ENCODE measurements around the gene EFCAB12.
"Not testable (repeated sequence)": the region's sequence is repeated elsewhere in the genome, so short reads cannot be mapped to it uniquely, and the experiment has no call there.

The EFCAB12 gene

DNA sequence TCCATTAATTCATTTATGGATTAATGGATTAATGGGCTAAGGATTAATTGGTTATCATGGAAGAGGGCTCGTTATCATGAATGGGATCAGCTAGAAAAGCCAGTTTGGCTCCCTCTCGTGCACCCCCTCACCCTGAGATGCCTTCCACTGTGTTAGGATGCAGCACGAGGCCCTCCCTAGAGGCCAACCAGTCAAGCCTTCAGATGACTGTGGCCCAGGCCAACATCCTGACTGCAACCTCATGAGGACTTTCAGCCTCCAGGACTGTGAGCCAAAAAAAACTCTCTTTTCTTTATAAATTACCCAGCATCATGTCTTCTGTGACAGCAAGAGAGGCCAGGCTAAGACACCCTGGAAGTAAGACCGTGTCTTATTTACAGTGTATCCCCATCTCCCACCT lies 9.0 kb downstream of the EFCAB12 start:
- no peak for DNase-seq (ENCODE audit: low spot score)

DNA sequence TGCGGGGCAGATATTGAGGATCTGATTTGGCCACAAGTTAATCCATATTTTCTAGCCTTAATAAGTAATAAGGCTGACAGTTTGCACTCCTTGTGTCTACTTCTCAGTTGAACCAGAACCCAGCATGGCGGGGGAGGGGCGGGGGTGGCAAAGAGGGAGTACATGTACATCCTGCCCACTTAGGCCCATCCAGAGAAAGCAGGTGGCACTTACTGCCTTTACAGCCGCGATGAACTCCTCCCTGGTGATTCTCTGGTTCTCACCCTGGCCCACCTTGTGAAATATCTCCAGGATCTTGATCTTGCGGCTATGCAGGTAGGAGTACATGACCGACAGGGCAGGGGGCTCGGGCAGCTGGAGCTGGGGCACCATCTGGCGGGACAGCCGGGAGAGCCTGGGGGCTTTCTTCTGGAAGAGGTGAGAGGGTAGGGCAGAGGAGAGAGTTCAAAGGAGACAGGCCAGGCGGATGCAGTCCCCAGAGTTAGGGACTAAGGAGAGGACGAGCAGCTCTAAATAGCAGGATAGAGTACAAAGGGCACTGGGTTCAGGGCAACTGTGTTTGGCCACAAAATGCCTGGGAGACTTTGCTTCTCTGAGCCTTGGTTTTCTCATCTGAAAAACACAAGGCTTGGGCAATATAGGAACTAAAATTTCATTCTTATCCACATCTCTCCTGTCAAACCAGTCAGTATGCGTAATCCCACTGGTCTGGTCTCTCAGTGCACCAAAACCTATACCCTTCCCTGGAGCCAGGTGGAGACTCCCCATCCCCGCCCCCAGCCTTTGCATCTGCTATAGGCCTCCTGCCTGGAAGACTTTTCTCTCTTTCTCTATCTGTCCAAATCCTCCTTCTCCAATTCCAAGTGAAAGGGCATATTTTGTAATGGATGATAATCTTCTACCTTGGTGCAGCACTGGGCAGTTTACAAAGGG lies 10.1 kb downstream of the EFCAB12 start:
- no peak for DNase-seq (ENCODE audit: low spot score)

DNA sequence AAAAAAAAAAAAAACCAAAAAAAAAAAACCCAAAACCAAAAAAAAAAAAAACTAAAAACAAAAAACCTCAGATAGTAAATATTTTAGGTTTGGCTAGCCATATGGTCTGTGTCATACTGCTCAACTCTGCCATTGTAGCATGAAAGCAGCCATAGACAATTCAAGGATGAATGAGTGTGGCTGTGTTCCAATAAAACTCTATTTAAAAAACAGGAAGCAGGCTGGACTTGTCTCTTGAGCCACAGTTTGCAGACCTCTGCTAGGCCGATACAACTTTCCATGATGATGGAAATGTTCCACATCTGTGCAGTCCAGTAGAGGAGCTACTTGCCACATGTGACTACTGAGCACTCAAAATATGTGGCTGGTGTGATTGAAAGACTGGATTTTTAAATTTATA lies 11.1 kb downstream of the EFCAB12 start:
- DNase-seq (ENCODE audit: low spot score), result no peak

DNA sequence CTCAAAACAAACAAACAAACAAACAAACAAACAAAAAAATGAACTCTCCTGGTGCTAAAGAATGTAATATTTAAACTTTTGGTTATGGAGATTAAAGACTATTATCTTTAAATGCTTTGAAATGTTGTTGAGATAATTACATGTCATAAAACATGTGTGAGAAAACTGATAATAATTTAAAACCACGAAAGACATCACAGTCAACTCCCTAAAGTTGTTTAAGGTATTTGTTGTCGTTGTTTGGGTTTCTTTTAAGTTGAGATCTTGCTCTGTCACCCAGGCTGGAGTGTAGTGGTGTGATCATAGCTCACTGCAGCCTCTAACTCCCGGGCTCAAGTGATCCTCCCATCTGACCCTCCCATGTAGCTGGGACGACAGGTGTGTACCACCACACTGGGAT lies 12.0 kb downstream of the EFCAB12 start:
- no peak for DNase-seq (ENCODE audit: low spot score)

DNA sequence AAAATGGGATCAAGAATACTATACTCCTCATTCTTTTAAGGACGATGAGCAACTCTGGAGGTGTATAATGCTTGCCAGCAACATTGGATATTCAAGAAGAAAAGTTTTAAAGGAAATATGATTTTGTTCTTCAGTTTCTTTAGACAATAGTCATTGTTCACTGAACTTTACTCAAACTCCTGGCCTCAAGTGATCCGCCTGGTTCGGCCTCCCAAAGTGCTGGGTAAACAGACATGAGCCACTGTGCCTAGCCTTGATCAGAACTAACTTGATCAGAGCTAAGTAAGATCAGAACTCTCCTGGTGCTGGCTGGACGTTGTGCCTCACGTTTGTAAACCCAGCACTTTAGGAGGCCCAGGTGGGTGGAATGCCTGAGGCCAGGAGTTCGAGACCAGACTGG lies 12.6 kb downstream of the EFCAB12 start:
- DNase-seq (ENCODE audit: low spot score), result no peak

DNA sequence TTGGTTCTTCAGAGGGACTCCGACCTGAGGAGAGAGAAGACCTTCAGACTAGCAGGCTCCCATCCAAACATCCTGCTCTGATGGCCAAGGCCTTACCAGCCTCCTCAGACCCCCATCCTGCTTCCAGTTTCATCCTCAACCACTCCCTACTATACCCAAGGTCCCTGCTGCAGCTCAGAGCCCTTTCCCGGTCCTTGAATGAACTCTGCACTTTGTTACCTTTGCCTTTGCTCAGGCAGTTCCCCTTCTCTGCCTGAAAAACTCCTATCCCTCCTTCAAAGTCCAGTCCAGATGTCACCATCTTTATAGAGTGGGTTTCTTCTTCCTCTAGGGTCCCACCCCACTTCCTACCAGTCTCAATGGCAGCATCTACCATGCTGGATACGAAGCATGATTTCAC lies 13.1 kb downstream of the EFCAB12 start:
- DNase-seq (ENCODE audit: low spot score), result no peak

DNA sequence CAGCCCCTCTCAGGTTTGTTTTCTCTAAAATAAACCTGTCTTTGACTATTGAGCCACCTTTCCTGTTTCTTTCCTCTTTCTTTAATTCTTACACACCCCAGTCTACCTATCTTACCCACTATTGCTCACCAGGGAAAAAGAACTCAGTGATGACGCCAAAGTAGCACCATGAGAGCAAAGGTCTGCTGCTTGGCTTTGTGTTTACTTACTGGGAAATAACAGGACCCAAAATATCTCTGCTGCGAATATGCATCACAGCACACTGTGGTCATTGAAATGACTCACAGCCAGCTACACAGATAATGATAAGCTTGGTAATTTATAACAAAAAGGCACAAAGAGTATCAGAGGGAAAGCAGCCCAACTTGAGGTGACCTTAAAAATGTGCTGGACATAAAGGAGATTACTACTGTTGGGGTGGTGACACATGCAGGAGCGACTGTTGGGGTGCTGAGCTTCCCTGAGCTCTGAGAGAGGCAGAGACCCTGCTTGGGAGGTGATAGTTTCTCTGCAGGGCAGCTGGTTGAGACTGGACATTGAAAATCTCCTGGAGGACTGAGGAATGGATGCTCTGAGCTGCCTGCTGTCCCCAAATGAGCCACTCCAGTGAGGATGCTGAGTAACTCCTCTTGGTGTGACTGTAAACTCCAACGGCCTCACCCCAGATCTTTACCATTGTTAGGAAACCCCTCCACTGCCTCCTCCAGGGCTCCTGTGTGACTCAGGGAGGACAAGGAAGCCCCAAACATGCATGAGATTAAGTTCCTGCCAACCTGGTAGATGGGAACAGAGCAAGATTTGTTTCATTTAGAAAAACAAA lies 14.5 kb downstream of the EFCAB12 start:
- DNase-seq (ENCODE audit: low spot score), result peak; percentile 81

DNA sequence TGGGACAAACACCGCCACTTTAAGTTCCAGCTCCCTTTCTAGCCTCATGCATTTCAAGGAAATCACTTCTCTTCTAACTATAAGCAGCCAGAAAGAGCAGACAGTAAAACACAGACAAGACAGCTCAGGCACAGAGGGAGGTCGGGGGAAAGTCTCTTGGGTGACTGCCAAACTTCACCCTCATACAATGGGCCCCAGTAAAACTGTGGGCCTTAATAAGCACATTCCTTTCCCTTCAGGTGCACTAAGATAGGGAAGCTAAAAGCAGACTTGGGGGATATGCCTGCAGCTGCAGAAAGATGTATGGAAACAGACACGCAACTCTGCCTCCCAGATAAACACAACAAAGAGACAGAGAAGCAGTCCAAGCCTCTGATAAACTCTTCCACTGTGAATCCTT lies 15.2 kb downstream of the EFCAB12 start:
- not testable (repeated sequence) for DNase-seq (ENCODE audit: low spot score)

DNA sequence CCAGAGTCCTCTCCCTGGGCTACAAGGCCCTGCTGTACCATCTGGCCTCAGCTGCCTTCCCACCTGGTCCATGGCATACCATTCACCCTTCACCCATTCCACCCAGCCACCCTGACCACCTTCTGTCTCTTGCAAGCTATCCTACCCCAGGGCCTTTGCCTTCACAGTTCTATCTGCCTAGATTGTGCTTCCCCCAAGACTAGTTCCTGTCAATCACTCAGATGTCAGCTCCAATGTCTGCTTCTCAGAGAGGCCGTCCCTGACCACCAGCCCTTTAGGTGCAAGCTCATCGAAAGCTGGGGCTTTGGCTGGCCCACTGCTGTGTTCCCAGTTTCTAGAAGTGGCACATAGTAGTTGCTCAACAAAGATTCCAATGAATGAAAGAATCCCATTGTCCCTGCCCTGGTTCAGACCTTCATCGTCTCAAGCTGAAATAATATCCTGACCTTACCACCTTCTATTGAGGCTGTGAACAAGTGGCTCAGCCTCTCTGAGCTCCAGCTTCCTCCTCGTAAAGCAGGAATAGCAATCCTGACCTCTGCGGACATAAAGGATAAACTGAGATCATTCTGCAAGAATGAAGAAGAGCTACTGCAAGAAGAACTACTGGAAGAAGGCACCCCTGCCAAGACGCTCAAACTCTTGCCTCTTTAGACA lies 15.8 kb downstream of the EFCAB12 start:
- DNase-seq (ENCODE audit: low spot score), result no peak

DNA sequence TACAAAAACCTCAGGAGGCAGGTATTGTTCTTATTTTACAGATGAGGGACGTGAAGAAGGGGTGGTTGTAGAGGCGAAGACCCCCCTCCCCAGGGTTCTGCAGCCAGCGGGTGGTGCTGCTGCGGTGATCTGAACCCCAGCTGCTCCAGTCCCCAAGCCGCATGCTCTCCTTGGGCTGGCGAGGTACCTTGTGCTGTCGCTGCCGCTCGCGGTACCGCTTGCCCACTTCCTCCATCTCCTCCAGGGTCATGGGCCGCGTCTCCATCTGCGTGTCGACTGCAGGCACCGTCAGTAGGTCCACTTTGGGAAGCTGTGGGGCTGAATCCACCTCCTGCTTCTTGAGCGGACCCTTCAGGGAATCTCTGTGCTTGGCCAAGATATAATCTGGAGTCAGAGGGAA lies 17.5 kb downstream of the EFCAB12 start:
- no peak for DNase-seq (ENCODE audit: low spot score)

DNA sequence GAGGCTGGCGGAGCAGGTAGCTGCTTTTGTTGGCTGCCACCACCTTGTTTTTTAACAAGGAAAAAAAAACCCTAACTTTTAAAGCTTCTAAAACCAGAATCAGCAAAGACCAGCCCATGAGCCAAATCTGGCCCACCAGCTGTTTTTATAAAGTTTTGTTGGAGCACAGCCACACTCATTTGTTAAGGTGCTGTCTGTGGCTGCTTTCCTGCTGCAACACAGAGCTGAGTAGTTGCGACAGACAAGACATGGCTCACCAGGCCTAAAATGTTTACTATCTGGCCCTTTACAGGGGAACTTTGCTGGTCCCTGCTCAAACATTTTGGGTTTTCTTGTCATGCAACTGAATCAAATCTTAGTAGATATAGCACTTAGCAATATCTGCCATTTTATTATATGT lies 18.9 kb downstream of the EFCAB12 start:
- no peak for DNase-seq (ENCODE audit: low spot score)

DNA sequence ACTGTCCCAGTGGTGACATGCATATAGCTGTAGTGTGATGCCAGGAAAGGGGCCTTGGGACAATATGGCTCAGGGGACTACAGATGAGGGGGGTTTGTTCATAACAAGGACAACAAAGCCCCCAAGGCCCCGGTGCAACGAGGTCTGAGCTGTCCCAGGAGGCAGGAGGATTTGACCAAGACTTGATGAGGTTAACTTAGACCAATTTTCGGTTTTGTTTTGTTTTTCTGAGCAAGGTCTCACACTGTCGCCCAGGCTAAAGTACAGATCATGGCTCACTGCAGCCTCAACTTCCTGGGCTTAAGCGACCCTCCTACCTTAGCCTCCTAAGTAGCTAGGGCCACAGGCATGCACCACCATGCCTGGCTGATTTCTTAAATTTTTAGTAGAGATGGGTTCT lies 23.8 kb downstream of the EFCAB12 start:
- DNase-seq (ENCODE audit: low spot score), result no peak

DNA sequence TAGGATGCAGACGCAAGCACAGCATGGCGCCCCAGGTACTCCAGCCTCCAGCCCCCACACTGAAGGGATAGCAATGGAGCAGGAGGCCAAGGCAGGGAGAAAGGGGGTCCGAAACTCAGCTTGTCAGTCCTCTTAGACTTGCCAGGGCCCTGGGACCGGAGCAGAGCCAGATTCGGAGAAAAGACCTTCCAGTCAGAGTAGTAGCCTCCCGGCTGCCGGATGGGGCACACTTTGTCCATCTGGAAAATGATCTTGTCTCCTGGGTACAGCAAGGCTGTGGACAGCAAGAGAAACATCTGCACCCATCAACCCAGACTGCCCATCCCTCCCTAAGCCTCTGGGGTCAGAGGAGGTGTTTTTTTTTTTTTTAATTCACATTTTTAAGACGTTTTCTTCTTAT lies 24.3 kb downstream of the EFCAB12 start:
- no peak for DNase-seq (ENCODE audit: low spot score)

DNA sequence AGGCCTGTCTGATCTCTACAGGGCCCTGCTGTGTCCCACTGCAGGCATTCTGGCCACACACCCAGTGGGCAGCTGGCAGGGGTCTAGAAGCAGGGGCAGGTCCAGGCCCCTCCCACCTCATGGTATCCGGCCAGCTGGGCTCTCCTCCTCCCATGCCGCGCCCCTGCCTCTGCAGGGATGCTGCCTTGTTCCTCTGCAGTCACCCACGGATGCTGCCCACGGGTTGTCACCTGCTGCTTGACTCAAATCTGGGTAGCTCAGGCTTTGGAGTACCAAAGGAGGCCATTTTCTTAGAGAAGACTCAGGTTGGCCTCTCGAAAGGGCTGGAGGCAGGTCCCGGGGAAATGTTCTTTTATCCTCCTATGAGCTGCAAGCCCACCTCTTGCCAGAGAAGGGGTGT lies 25.0 kb downstream of the EFCAB12 start:
- DNase-seq (ENCODE audit: low spot score), result no peak

DNA sequence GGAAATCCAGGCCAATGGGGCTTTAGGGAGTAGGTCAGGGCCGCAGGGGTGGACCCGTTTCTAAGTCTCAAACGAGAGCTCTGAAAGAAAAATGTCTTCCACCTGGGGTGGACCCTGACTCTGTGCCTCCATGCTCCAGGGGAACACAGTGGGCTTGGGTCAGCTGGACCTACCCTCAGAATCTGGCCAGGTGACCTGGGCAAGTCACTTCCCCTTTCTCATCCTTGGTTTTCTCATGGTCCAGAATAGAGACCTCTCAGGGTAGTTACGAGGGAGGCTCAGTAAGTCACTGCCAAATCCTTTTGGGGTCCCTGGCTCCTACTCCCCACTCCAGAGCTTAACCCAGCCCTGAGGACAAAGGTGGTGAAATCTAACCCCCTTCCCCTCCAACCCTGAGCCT lies 25.8 kb downstream of the EFCAB12 start:
- no peak for DNase-seq (ENCODE audit: low spot score)

DNA sequence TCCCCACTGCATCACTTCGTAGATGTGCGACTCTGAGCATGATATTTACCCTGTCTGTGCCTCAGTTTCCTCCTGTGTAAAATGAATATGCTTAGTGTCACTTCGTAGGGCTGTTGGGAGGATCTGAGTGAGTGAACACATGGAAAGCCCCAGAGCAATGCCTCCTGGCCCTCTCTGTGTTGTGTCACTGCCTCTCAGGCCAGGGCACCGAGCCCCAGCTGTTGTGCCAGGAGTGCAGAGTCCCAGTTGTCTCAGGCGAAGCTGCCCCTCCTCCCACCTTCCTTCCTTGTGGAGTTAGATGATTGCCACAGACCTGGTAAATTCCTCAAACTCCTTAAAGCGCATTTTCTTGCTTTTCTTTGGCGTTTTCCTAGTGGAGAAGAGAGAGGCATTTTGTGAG lies 26.2 kb downstream of the EFCAB12 start:
- no peak for DNase-seq (ENCODE audit: low spot score)

DNA sequence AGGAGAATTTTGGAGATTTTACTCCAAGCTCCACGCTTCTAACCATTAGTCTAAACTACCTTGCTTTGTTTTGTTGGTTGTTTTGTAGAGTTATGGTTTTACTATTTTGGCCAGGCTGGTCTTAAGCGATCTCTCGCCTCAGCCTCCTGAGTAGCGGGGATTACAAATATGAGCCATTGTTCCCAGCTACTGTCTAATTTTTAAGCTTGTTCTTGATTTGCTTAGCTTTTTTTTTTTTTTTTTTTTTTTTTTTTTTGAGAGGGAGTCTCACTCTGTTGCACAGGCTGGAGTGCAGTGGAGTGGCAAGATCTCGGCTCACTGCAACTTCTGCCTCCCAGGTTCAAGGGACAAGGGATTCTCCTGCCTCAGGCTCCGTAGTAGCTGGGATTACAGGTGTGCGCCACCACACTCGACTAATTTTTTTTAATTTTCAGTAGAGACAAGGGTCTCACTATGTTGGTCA lies 28.5 kb downstream of the EFCAB12 start:
- DNase-seq (ENCODE audit: low spot score), result no peak

DNA sequence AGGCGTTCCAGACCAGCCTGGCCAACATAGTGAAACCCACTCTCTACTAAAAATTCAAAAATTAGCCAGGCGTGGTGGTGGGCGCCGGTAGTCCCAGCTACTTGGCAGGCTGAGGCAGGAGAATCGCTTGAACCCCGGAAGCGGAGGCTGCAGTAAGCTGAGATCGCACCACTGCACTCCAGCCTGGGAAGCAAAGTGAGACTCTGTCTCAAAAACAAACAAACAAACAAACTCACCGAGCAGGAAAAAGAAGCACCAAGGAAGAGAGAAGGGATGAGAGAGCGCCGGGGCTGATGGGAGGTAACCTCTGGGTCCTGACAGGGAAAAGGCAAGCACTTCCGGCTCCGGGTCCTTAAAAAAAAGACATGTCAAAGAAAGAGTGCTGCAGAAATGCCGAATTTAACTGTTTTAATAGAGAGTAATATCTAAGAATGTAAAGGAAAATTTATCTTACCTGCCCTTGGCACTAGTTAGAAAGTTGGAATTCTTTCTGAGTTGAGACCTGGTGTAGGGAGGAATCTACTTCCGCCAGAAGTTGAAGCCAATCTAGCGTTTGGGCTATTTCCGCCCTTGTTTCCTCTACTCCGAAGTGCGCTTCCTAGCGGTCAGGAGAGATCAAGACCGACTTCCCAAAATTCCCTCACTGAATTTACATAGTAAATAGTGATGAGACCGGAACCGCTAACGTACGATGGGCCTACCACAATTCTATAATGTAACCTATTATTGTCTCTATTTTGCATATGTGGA lies 29.1 kb downstream of the EFCAB12 start:
- peak; percentile 90 for DNase-seq (ENCODE audit: low spot score)

DNA sequence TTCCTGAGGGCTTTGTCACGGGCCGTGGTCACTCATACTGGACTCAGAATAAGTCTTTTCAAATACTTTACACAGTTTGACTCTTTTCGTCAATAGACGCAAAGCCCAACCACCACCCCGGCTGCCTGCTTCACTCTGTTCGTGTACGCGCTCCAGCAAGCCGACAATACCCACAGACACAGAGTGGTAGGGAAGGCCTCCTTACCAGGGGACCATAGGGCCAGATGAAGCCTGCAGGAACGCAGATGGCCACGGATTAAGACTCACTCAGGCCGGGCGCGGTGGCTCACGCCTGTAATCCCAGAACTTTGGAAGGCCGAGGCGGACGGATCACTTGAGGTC lies 29.7 kb downstream of the EFCAB12 start:
- DNase-seq (ENCODE audit: low spot score), result peak; percentile 55

DNA sequence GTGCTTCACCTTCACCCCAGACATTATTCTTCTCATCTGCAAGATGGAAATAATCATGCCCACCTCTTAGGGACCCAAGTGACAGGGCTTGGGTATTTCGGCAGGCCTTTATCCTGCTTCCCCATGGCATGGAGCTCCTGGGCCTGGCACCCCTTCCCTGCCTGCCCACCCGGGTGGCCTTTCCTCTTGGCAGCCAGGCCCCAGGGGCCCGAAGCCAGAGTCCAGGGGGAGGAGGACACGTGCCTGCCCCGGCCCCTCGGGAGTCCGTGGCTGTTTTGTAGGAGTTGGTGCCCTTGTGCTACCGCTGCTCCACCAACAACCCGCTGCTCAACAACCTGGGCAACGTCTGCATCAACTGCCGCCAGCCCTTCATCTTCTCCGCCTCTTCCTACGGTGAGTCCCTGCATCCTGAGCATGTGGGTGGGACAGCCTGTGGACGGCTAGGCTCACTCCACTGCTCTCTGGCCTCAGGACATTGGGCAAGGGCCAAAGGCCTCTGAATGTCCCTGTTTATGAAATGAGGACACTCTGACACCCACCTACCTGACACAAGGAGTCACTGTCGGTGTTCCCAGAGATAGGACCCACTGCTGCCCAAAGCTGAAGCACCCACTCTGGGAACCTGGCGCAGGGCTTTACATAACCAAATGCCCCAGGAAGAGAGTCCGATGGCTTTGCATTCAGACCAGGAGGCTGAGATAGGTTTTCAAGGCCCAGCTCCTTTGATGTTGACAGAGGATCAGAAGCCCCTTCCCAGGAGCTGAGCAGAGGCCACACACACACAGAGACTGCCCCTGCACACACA lies 34.5 kb downstream of the EFCAB12 start:
- DNase-seq (ENCODE audit: low spot score), result not testable (repeated sequence)

DNA sequence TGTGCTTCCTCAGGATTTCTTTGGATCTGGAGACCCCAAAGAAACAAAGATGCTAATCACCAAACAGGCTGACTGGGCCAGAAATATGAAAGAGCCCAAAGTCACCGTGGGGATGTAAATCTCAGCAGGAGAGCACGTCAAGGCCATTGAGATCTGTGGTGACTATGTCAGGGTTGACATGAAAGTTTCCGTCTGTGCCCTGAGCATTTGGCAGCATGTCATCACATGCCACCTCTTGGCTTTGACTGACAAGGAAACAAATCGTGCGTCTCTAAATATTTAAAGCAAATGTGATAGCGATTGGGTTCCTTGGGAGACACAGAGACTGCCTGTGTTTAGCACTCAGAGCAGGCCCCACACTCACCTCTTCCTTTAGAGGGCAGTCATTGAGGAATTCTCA lies 35.2 kb downstream of the EFCAB12 start:
- no peak for DNase-seq (ENCODE audit: low spot score)
